AG09309 (cell line): ENCODE data around the gene MALAT1.

Source experiments
- DNase-seq: peaks from one replicate; pipeline ENCODE4 v3.0.0-alpha.2; 2010; ENCODE audit warnings: low read depth
- H3K4me3 ChIP-seq: 2 replicates; pipeline ENCODE4 v1.5.1; 2011; ENCODE audit warnings: mild to moderate bottlenecking, low read depth, low read length, moderate library complexity; ENCODE audit not compliant: control insufficient read depth
- CTCF ChIP-seq: IDR thresholded peaks from 2 replicates; pipeline ENCODE4 v1.5.1; 2011; ENCODE audit warnings: mild to moderate bottlenecking, low read depth, low read length, inconsistent platforms; ENCODE audit not compliant: insufficient read depth, control insufficient read depth; ENCODE audit errors: missing control alignments

The MALAT1 gene

GRCh38 chr11:65489706-65490320, 9.0 kb upstream of the MALAT1 start:
- no peak overlapping the region for H3K4me3 ChIP-seq

GRCh38 chr11:65491163-65491465, 7.7 kb upstream of the MALAT1 start:
- DNase-seq = no peak
- H3K4me3 ChIP-seq = no peak overlapping the region
- TF ChIP-seq CTCF = no peak

More at GRCh38 chr11:65489706-65490320, 9.0 kb upstream of the MALAT1 start:
- DNase-seq = no peak
- no peak for TF ChIP-seq CTCF

- H3K4me3 ChIP-seq = no peak overlapping the region
- DNase-seq = peak; percentile 97
- no peak for TF ChIP-seq CTCF
Observed at GRCh38 chr11:65491614-65492386, 7.0 kb upstream of the MALAT1 start.

GRCh38 chr11:65492387-65492636, 6.5 kb upstream of the MALAT1 start:
- no peak for DNase-seq
- TF ChIP-seq CTCF = no peak
- H3K4me3 ChIP-seq = no peak overlapping the region

GRCh38 chr11:65492637-65493366, 6.0 kb upstream of the MALAT1 start:
- TF ChIP-seq CTCF = no peak
- H3K4me3 ChIP-seq = no peak overlapping the region
- DNase-seq = no peak

- no peak for TF ChIP-seq CTCF
- no peak overlapping the region for H3K4me3 ChIP-seq
- peak; percentile 97 for DNase-seq
Observed at GRCh38 chr11:65493367-65494176, 5.3 kb upstream of the MALAT1 start.
